ENCODE data around the gene MSTO1. TPM values are rescaled to one million over a fixed set of nuclear protein-coding genes. Genes with fewer than 3 reads are reported as not detected.

Gene MSTO1
- total and polyA plus RNA-seq, 2 of the 4 experiments (the other 2 are of a cell fraction), result 21.7 to 38.3 TPM

DNA sequence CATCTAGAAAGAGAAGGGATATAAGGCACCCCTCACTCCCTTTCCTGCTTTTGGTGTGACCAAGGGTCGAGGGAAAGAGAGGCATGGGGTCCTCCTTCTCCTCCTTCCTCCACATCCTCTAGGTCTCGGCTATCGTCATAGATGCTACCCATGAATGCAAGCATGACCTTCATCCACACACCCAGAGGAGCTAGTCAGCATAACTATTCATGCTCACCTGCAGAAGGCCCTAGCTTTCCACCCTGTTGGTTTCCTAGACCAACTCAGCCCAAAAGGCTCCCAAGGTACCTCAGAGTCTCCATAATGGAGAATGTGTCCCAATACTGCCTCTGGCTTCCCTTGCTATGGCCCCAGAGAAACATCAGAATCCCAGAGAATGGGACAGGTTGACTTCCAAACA is 33.2 kb downstream of the MSTO1 start:
- dilution Hi-C loops (cut with HindIII; ENCODE audit: low sequenced_read_pairs, unreplicated experiment) (no loop called here), intact Hi-C loops (cut with micrococcal nuclease) (no loop called here)

More for the DNA sequence above, 33.2 kb downstream of the MSTO1 start:
- H3K9me3 ChIP-seq (ENCODE audit: control insufficient read depth, insufficient read depth, low read length), result peaks cover 12% of the 10 kb centered on the region
- TF ChIP-seq MAZ (IDR thresholded peaks at IDR 0.05; ENCODE audit: borderline replicate concordance, low read depth, low read length) (no peak), MAFK (IDR thresholded peaks at IDR 0.05; ENCODE audit: low read depth, low read length) (no peak), CEBPB (IDR thresholded peaks at IDR 0.05; ENCODE audit: low read depth, low read length) (no peak), RAD21 (IDR thresholded peaks at IDR 0.05; ENCODE audit: low read length) (no peak), RFX5 (IDR thresholded peaks at IDR 0.05; ENCODE audit: low read depth, low read length) (no peak), MXI1 (IDR thresholded peaks at IDR 0.05; ENCODE audit: borderline replicate concordance, low read depth, low read length) (no peak), CHD1 (IDR thresholded peaks at IDR 0.05; ENCODE audit: low read depth, low read length) (no peak), RCOR1 (IDR thresholded peaks at IDR 0.05; ENCODE audit: insufficient replicate concordance, low read length) (no peak)
- no peak overlapping the region for H3K14ac ChIP-seq (replicated peaks; ENCODE audit: low read depth, low read length)
- no peak overlapping the region for H4K91ac ChIP-seq (ENCODE audit: insufficient read depth, low read depth, low read length)
- H2AFZ ChIP-seq (replicated peaks; ENCODE audit: low read length, poor library complexity), result no peak overlapping the region
- POLR2A ChIA-PET (ENCODE audit: unreplicated experiment), result no interaction called here
- 0 out of 2 replicates have a peak, but pooled peaks cover 4% of the 10 kb centered on the region for H3K9me1 ChIP-seq (ENCODE audit: insufficient read depth, low read length)
- no peak overlapping the region for H4K5ac ChIP-seq (ENCODE audit: low read depth, low read length)
- H3K27ac ChIP-seq (ENCODE audit: insufficient read depth, low read length), result no peak overlapping the region
- H2AK5ac ChIP-seq (ENCODE audit: low read depth, low read length), result no peak overlapping the region
- H3K23ac ChIP-seq (ENCODE audit: low read depth, low read length), result no peak overlapping the region
- H3K9ac ChIP-seq (ENCODE audit: low read depth, low read length), result no peak overlapping the region
- no peak overlapping the region for H2BK15ac ChIP-seq (ENCODE audit: low read depth, low read length)
- no peaks in the 10 kb centered on the region for H3K27me3 ChIP-seq (ENCODE audit: control insufficient read depth, insufficient read depth, low read length)
- DNase-seq (no peak), ATAC-seq (ENCODE audit: low read depth) (no peak)
- H3K4me3 ChIP-seq (ENCODE audit: insufficient read depth, low read depth, low read length), result no peak overlapping the region
- H3K18ac ChIP-seq (ENCODE audit: low read depth, low read length), result no peak overlapping the region
- no peak overlapping the region for H2AK9ac ChIP-seq (replicated peaks; ENCODE audit: low read depth, low read length, poor library complexity)
- H4K8ac ChIP-seq (ENCODE audit: low read depth in 2 of 2, low read length in 2 of 2), result no peak overlapping the region
- H2BK120ac ChIP-seq (ENCODE audit: low read depth, low read length), result no peak overlapping the region
- no peak overlapping the region for H3K56ac ChIP-seq (ENCODE audit: extremely low read depth, insufficient read depth, low read length)
- H2BK20ac ChIP-seq (ENCODE audit: low read depth, low read length), result no peak overlapping the region
- no peak overlapping the region for H3K4ac ChIP-seq (ENCODE audit: low read depth, low read length)
- CTCF ChIA-PET, result no interaction called here
- H4K20me1 ChIP-seq (ENCODE audit: insufficient read depth, low read length), result no peaks in the 10 kb centered on the region
- 60% methylated on average over 1 of the region's 3 CpGs; no CpG with 5 or more reads in 1 of the 2 experiments for WGBS, 2 experiments (ENCODE audit: extremely low coverage in 2 of 2, insufficient read length in 1 of 2)
- peaks cover 2% of the 10 kb centered on the region for H3K36me3 ChIP-seq (ENCODE audit: control insufficient read depth, insufficient read depth, low read length)
- in situ Hi-C loops (cut with MboI; ENCODE audit: low sequenced_read_pairs), result no loop called here
- no peak overlapping the region for H2BK5ac ChIP-seq (ENCODE audit: low read depth, low read length, poor library complexity, severe bottlenecking)
- peaks cover 0 to 19% of the 10 kb centered on the region in 2 experiments for H3K79me1 ChIP-seq (ENCODE audit: low read depth in 1 of 2, low read length in 2 of 2)
- H3K4me2 ChIP-seq (ENCODE audit: low read depth, low read length), result no peak overlapping the region
- BruUV-seq (replicated peaks), result no TSS peak
- H3K4me1 ChIP-seq (ENCODE audit: control insufficient read depth, insufficient read depth, low read length), result peaks cover 7% of the 10 kb centered on the region

All from IMR-90 (cell line).